ENCODE measurements around the gene LARP4B.

Gene LARP4B

GRCh38 chr10:784403-785088 lies 147.0 kb downstream of the LARP4B start:
- H3K27me3 Mint-ChIP-seq: peaks cover 42 to 68% of the 10 kb centered on the region in 2 donors
- no peak overlapping the region for H3K27ac Mint-ChIP-seq
- ATAC-seq (replicated peaks): no peak
- peaks cover 5% of the 10 kb centered on the region for H3K36me3 Mint-ChIP-seq (ENCODE audit: insufficient read depth)
- no peak for DNase-seq
- H3K4me1 Mint-ChIP-seq (ENCODE audit: low read depth in 2 of 2): no peaks in the 10 kb centered on the region
- no peak overlapping the region for H3K4me3 Mint-ChIP-seq
- no peaks in the 10 kb centered on the region for H3K9me3 Mint-ChIP-seq

GRCh38 chr10:782751-783648 lies 148.5 kb downstream of the LARP4B start:
- Mint-ChIP-seq H3K27ac (no peak overlapping the region), H3K4me1 (ENCODE audit: low read depth in 2 of 2) (no peaks in the 10 kb centered on the region), H3K36me3 (ENCODE audit: insufficient read depth) (peaks cover 5% of the 10 kb centered on the region), H3K9me3 (no peaks in the 10 kb centered on the region), H3K4me3 (no peak overlapping the region), H3K27me3 (peaks cover 42 to 77% of the 10 kb centered on the region in 2 donors)
- ATAC-seq (replicated peaks): no peak
- no peak for DNase-seq

- no peaks in the 10 kb centered on the region for H3K4me1 Mint-ChIP-seq (ENCODE audit: low read depth in 2 of 2)
- no peak overlapping the region for H3K27ac Mint-ChIP-seq
- ATAC-seq (replicated peaks) (no peak), DNase-seq (no peak)
- H3K4me3 Mint-ChIP-seq: no peak overlapping the region
- H3K27me3 Mint-ChIP-seq: peaks cover 39 to 59% of the 10 kb centered on the region in 2 donors
- H3K36me3 Mint-ChIP-seq (ENCODE audit: insufficient read depth): peaks cover 6% of the 10 kb centered on the region
- H3K9me3 Mint-ChIP-seq: no peaks in the 10 kb centered on the region
Observed at GRCh38 chr10:780536-781524, 150.7 kb downstream of the LARP4B start.

- Mint-ChIP-seq H3K4me1 (ENCODE audit: low read depth in 2 of 2) (no peaks in the 10 kb centered on the region), H3K36me3 (ENCODE audit: insufficient read depth) (peaks cover 6% of the 10 kb centered on the region), H3K9me3 (no peaks in the 10 kb centered on the region), H3K27ac (no peak overlapping the region), H3K27me3 (peaks cover 29 to 48% of the 10 kb centered on the region in 2 donors), H3K4me3 (no peak overlapping the region)
- no peak for DNase-seq
- no peak for ATAC-seq (replicated peaks)
Observed at GRCh38 chr10:778626-779330, 152.7 kb downstream of the LARP4B start.

- H3K27ac Mint-ChIP-seq: no peak overlapping the region
- H3K9me3 Mint-ChIP-seq: no peaks in the 10 kb centered on the region
- peaks cover 6% of the 10 kb centered on the region for H3K36me3 Mint-ChIP-seq (ENCODE audit: insufficient read depth)
- ATAC-seq (replicated peaks) (no peak), DNase-seq (no peak)
- H3K4me3 Mint-ChIP-seq: no peak overlapping the region
- H3K27me3 Mint-ChIP-seq: peaks cover 29 to 43% of the 10 kb centered on the region in 2 donors
- no peaks in the 10 kb centered on the region for H3K4me1 Mint-ChIP-seq (ENCODE audit: low read depth in 2 of 2)
Observed at GRCh38 chr10:777913-778479, 153.5 kb downstream of the LARP4B start.

GRCh38 chr10:776772-777171 lies 154.7 kb downstream of the LARP4B start:
- ATAC-seq (replicated peaks): no peak
- no peaks in the 10 kb centered on the region for H3K4me1 Mint-ChIP-seq (ENCODE audit: low read depth in 2 of 2)
- peaks cover 22 to 31% of the 10 kb centered on the region in 2 donors for H3K27me3 Mint-ChIP-seq
- no peaks in the 10 kb centered on the region for H3K9me3 Mint-ChIP-seq
- H3K36me3 Mint-ChIP-seq (ENCODE audit: insufficient read depth): peaks cover 3% of the 10 kb centered on the region
- no peak overlapping the region for H3K27ac Mint-ChIP-seq
- no peak for DNase-seq
- no peak overlapping the region for H3K4me3 Mint-ChIP-seq

- no peak overlapping the region for H3K27ac Mint-ChIP-seq
- no peak overlapping the region for H3K4me3 Mint-ChIP-seq
- DNase-seq: no peak
- H3K9me3 Mint-ChIP-seq: no peaks in the 10 kb centered on the region
- no peak for ATAC-seq (replicated peaks)
- H3K4me1 Mint-ChIP-seq (ENCODE audit: low read depth in 2 of 2): no peaks in the 10 kb centered on the region
- peaks cover 6% of the 10 kb centered on the region for H3K36me3 Mint-ChIP-seq (ENCODE audit: insufficient read depth)
- peaks cover 8 to 18% of the 10 kb centered on the region in 2 donors for H3K27me3 Mint-ChIP-seq
Observed at GRCh38 chr10:775245-776075, 156.0 kb downstream of the LARP4B start.

- Mint-ChIP-seq H3K4me3 (no peak overlapping the region), H3K27me3 (peaks cover 1 to 11% of the 10 kb centered on the region in 2 donors), H3K4me1 (ENCODE audit: low read depth in 2 of 2) (no peaks in the 10 kb centered on the region), H3K9me3 (peaks cover 0 to 2% of the 10 kb centered on the region in 2 donors), H3K36me3 (ENCODE audit: insufficient read depth) (peaks cover 6% of the 10 kb centered on the region), H3K27ac (no peak overlapping the region)
- ATAC-seq (replicated peaks) (no peak), DNase-seq (no peak)
Observed at GRCh38 chr10:774661-775244, 156.8 kb downstream of the LARP4B start.

- no peak for DNase-seq
- Mint-ChIP-seq H3K36me3 (ENCODE audit: insufficient read depth) (peaks cover 6% of the 10 kb centered on the region), H3K9me3 (peaks cover 0 to 2% of the 10 kb centered on the region in 2 donors), H3K27ac (no peak overlapping the region), H3K27me3 (peaks cover 0 to 5% of the 10 kb centered on the region in 2 donors), H3K4me3 (no peak overlapping the region), H3K4me1 (ENCODE audit: low read depth in 2 of 2) (no peaks in the 10 kb centered on the region)
- no peak for ATAC-seq (replicated peaks)
Observed at GRCh38 chr10:774223-774622, 157.3 kb downstream of the LARP4B start.

- Mint-ChIP-seq H3K9me3 (peaks cover 0 to 2% of the 10 kb centered on the region in 2 donors), H3K36me3 (ENCODE audit: insufficient read depth) (peaks cover 6% of the 10 kb centered on the region), H3K4me1 (ENCODE audit: low read depth in 2 of 2) (no peaks in the 10 kb centered on the region), H3K27me3 (no peaks in the 10 kb centered on the region), H3K4me3 (no peak overlapping the region), H3K27ac (no peak overlapping the region)
- no peak for ATAC-seq (replicated peaks)
- DNase-seq: no peak
Observed at GRCh38 chr10:773562-774161, 157.8 kb downstream of the LARP4B start.

GRCh38 chr10:772227-772637 lies 159.3 kb downstream of the LARP4B start:
- DNase-seq (no peak), ATAC-seq (replicated peaks) (no peak)
- H3K27me3 Mint-ChIP-seq: no peaks in the 10 kb centered on the region
- no peak overlapping the region for H3K27ac Mint-ChIP-seq
- peaks cover 6% of the 10 kb centered on the region for H3K36me3 Mint-ChIP-seq (ENCODE audit: insufficient read depth)
- H3K9me3 Mint-ChIP-seq: peaks cover 0 to 2% of the 10 kb centered on the region in 2 donors
- no peak overlapping the region for H3K4me3 Mint-ChIP-seq
- H3K4me1 Mint-ChIP-seq (ENCODE audit: low read depth in 2 of 2): no peaks in the 10 kb centered on the region
